Stimulated activated CD4-positive, alpha-beta T cell treated with anti-CD3 and anti-CD28 coated beads, Interleukin-4, amount 100 ng/mL, for 1 hour (primary cell): ENCODE data around the gene ADCY2.

Source experiments
- DNase-seq: peaks from one replicate; pipeline ENCODE4 v3.0.0-alpha.2; 2020

The ADCY2 gene

DNA sequence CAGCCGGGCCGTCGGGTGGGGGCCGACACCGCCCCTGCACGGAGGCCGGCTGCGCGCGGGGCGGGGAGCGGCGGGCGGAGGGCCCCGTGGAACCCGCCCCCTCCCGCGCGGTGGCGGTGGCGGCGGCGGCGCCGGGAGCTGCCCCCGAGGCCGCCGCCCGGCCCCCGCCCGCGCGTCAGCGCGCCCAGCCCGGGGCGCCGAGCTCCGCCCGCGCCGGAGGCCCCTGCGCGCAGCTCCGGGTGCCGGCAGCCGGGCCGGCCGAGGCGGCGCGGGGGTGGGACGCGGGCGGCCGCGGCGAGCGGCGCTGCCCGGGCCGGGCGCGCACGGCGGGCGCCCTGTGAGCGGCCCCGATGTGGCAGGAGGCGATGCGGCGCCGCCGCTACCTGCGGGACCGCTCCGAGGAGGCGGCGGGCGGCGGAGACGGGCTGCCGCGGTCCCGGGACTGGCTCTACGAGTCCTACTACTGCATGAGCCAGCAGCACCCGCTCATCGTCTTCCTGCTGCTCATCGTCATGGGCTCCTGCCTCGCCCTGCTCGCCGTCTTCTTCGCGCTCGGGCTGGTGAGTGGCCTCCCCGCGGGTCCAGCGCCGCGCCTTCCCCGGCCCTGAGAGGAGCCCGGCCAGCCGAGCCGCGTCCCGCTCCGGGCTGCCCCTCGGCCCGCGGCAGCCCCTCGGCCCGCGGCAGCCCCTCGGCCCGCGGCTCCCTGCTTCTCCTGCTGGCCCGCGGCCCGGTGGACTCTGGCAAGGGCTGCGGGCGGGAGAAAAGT lies at the start of gene ADCY2:
ADCY2 (plus strand) TSS at position 192 of the 766 bp plus-strand sequence; CDS start at position 351, 159 bp downstream.
- DNase-seq = no peak

GRCh38 chr5:7347377-7347776 lies 48.6 kb upstream of the ADCY2 start:
- no peak for DNase-seq

GRCh38 chr5:7348168-7348854 lies 47.6 kb upstream of the ADCY2 start:
- DNase-seq = no peak

GRCh38 chr5:7361593-7361992 lies 34.3 kb upstream of the ADCY2 start:
- no peak for DNase-seq

DNA sequence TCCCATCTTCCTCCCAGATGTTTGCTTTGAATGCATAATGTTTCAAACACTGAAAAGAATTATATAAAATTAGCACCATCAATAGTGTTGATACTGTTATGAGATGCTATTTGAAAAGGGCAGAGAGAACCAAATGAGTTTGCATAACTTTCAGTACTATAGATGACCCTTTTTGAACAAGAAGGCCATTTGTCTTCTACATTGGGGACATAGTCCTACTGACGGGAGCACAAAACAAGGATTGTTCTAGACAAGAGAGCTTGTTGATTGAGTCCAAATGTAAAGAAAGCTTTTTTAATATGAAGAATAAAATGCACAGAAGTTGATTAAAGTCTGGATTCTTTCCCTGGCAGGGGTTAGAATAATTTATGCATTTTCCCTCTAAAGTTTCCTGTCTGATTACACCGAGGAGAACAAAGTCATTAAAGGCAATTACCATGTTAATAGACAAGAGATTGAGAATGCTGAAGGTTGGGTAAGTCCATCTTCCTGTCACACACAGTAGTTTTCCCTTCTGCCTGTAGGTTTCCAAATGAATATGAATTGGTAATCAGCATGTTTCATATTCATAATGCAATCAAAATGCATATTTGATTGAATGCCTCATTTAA lies 32.8 kb upstream of the ADCY2 start:
- DNase-seq = no peak

GRCh38 chr5:7364226-7364875 lies 31.6 kb upstream of the ADCY2 start:
- DNase-seq = no peak

GRCh38 chr5:7367780-7368179 lies 28.2 kb upstream of the ADCY2 start:
- no peak for DNase-seq

- DNase-seq = no peak
These were observed 23.5 kb upstream of the ADCY2 start for GRCh38 chr5:7372399-7372798.

GRCh38 chr5:7374186-7374585 lies 21.8 kb upstream of the ADCY2 start:
- DNase-seq = no peak

DNA sequence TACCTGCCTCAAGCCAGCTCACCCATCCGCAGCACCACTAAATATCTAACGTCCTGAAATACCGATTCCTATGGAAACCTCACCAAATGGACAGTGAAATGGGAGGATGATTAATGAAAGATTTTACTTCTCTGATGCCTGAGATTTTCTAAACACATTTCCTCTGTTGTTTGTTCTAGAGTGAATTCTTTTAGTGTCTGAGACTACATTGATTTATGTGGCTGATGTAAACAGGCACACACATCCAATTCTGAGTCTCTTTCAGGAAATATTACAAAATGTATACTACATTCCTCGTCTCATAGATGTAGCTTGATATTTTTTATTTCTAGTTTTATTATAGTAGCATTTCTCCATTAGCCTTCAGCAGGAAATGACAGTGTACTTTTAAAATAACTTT lies 20.5 kb upstream of the ADCY2 start:
- DNase-seq = no peak

GRCh38 chr5:7376871-7377270 lies 19.1 kb upstream of the ADCY2 start:
- DNase-seq = no peak

- no peak for DNase-seq
These were observed 18.2 kb upstream of the ADCY2 start for GRCh38 chr5:7377761-7378160.

- no peak for DNase-seq
These were observed 13.3 kb upstream of the ADCY2 start for GRCh38 chr5:7382588-7382987.

DNA sequence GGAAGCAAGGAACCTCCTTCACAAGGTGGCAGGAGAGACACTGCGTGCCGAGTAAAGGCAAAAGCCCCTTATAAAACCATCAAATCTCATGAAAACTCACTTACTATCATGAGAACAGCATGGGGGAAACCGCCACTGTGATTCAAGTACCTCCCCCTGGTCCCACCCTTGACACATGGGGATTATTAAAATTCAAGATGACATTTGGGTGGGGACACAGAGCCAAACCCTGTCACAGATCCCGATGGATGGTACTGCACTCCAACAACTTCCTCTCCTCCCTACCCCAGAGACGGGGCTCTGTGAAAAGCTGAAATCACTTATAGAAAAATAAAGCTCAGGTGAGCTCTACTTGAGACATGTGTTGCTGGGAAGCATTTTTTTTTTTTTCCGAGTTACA lies 10.3 kb upstream of the ADCY2 start:
- DNase-seq = no peak

GRCh38 chr5:7388553-7388952 lies 7.4 kb upstream of the ADCY2 start:
- no peak for DNase-seq

DNA sequence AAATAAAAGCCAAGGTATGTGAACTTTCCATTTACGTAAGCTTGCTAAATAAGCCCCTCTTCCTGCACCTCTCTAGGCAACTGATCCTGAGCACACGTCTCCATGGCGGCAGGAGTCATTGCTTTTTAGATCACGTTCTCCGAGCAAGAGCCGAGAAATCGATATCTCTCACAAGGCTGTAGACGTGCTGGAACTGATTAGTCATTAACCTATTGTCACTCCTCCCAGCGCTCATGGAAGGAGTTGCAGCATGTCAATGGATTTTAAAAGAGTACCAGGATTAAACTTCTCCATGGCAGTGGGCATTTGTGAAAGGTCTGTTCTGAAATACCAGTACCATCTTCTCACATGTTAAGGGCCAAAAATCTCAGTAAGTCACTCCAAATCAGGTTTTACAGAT lies 4.7 kb upstream of the ADCY2 start:
- no peak for DNase-seq

- no peak for DNase-seq
These were observed 3.9 kb upstream of the ADCY2 start for GRCh38 chr5:7391814-7392692.

- no peak for DNase-seq
These were observed 3.3 kb upstream of the ADCY2 start for GRCh38 chr5:7392693-7393024.

GRCh38 chr5:7393921-7394799 lies 1.8 kb upstream of the ADCY2 start:
- no peak for DNase-seq

- DNase-seq = no peak
These were observed 978 bp upstream of the ADCY2 start for GRCh38 chr5:7394889-7395431.

GRCh38 chr5:7395432-7395946 lies 449 bp upstream of the ADCY2 start:
- no peak for DNase-seq
